Frontal cortex (tissue), 4 donors: Measurements from ENCODE around the gene LAPTM5. TPM values are rescaled to one million over a fixed set of nuclear protein-coding genes. Genes with fewer than 3 reads are reported as not detected.

Experiments
- DNase-seq, 2 donors: peaks; one replicate each; pipeline ENCODE4 v3.0.0; 2012; ENCODE audit warnings: low spot score in 2 of 2
- FAIRE-seq: peaks from 2 replicates; lab custom pipeline; 2012; peaks lifted over from hg19 to GRCh38; lab: Jason Lieb, UNC
- total RNA-seq: library from RNA; depleted of rRNA; stranded (reverse); fragments of >200 nt; gene quantifications from one replicate; pipeline ENCODE4 v1.2.3, GENCODE V29; 2014
- donor health status: control.
- donor health status: control.
- donor health status: control.

The LAPTM5 gene
- total RNA-seq, 1 donor from 2014 or later: 3.7 TPM

DNA sequence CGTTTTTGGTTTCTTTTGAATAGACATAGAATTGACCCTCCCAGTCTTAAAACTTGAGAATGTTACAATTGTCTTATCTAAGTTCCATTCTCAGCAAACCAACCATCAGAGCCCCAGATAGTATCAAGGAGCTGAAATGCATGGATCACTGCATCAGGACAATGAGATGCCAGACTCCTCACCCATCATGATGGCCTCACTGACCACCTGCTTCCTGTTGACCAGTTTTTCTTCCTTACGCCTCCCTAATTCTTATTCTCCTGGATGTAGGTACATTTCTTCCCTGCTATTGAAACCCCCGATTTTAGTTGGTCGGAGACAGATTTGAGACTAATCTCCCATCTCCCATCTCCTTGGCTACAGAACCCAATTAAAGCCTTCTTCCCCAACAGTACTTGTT is 51.9 kb downstream of the LAPTM5 start:
- no peak for FAIRE-seq
- no peak for DNase-seq

DNA sequence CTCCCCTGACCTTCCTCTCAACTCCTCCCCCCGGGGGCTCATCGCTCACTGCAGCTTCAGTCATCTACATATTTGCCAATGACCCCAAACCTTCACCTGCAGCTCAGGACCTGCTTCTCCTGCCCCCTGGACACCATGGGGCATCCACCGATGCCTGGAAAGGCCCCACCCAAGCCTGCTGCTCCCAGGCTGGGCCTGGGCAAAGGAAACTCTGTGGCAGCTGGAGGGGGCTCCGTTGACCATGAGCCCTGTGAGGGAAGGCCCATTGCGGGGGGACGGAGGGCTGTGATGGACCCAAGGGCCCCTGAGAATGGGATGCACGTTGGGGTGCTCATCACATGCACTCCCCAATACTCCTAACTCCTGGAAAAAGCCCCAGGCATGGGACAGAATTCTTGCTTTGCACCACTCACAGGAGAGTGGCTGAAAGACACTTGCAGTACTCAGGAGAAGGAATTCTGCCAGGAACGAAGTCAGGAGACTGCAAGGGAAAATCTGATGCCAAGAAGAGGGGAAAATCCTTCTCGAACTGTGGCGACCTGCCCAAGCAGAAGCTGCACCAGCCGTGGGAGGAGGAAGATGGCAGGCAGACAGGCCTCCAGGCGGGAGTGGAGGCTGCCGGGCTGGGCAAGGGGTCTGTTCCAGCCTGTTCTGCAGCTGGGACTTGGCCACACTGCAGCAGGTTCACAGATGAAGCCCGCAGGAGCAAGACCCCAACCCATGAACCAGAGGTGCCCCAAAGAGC is 52.6 kb downstream of the LAPTM5 start:
- DNase-seq: no peak
- FAIRE-seq: no peak

DNA sequence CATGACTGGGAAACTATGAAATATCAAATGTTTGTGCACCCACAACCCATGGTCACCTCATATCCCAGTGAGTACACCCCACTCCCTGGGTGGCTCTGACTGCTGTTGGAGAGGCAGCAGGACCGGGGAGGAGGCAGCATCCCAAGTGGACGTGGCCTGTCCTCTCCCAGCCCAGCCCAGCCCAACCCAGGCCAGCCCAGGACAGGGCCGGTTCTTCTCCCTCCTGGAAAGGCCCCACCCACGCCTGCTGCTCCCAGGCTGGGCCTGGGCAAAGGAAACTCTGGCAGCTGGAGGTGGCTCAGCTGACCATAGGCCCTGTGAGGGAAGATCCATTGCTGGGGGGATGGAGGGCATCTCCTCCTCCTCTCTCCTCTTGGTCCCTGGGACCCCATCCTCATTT is 53.3 kb downstream of the LAPTM5 start:
- DNase-seq: no peak
- FAIRE-seq: no peak

DNA sequence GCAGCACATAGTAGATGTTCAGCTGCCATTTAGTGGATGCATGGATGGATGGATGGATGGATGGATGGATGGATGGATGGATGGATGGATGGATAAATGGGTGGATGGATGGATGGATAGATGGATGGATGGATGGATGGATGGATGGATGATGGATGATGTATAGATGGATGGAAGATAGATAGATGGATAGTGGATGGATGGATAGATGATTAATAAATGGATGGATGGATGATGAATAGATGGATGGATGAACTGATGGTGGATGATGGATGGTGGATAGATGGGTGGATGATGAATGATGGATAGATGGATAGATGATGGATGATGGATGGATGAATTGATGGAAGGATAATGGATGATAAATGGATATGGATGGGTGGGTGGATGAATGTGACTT is 54.8 kb downstream of the LAPTM5 start:
- DNase-seq (no peak), FAIRE-seq (no peak)

DNA sequence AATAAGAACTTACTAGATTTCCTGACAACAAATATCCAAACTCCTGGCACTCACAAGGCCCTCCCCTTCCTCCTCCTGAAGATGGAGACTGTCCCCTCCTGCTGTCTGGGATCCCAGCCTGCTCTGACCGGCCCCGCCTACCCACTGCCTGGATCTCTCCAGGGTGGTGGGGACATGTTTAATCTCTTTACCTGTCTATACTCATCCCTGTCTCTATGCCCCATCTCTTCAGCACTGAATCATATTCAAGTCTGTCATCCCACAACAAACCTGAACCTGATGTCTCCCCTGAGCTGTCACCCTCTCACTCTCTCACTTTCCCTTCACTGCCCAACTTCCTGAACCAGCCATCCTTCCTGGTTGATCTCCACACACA is 56.3 kb downstream of the LAPTM5 start:
- DNase-seq (no peak), FAIRE-seq (no peak)

DNA sequence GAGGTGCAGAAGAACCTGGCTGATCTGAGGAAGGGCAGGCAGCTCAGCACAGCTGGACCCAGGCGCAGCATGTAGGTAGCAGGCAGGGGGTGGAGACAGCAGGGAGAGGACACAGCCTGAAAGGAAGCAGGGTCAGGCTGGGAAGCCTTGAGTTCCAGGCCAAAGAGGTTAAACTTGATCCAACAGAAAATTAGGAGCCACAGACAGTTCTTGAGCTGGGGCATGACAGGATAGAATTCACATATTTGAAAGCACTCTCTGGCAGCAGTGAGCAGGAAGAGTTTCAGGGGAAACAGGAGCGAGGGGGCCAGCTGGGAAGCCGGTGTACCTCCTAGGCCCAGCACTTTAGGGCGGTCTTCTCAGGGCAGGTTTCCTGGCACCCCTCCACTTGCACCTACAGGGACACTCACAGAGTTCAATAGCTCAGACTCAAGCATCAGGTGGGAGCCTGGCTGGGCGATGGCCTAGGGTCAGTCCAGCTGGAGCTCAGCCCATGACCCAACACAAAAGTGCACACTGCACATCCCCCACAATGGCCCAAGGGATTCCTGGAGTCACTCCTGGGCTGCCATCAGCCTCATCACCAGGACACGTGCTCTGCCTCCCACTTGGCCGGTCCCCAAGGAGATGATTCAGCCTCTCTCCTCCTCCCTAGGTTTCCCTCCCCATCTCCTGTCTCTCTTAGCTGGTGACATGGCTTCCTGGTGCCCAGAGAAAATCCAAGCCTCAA is 56.9 kb downstream of the LAPTM5 start:
- DNase-seq: peak in 1 of 2 donors; percentile 60
- no peak for FAIRE-seq

DNA sequence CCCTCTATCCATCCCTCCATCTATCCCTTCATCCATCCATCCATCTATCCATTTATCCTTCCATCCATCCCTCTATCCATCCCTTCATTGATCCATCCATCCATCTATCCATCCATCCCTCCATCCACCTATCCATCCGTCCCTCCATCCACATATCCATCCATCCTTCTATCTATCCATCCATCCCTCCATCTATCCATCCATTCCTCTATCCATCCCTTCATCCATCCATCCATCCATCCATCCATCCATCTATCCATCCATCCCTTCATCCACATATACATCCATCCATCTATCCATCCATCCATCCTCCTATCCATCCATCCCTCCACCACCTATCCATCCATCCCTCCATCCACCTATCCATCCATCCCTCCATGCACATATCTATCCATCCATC is 57.8 kb downstream of the LAPTM5 start:
- FAIRE-seq (no peak), DNase-seq (no peak)

DNA sequence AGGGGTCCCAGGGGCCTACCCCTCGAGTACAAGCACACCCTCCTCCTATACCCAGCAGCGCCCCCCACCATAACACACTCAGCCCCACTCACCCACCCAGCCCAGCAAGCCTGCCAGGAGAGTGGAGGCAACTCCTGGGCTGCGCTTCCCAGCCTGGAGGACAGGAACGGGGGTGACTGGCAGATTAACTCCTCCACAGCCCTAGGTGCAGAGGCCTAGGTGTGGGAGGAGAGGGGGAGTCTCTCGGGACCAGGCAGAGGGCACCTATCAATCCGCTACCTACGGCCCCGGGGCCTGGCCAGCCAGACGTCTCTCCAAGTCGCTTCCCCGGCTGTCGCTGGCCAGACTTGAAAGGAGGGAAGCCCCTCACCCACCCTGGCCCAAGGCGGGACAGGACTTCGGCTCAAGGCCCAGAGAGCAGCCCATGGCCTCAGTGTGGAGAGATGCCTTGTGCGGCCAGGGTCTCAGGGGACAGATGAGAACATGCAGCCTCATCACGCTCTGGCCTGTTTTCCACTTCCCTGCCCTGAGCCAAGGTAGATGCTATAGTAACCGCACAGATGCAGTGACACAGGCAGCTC is 59.1 kb downstream of the LAPTM5 start:
- FAIRE-seq (no peak), DNase-seq (no peak)

DNA sequence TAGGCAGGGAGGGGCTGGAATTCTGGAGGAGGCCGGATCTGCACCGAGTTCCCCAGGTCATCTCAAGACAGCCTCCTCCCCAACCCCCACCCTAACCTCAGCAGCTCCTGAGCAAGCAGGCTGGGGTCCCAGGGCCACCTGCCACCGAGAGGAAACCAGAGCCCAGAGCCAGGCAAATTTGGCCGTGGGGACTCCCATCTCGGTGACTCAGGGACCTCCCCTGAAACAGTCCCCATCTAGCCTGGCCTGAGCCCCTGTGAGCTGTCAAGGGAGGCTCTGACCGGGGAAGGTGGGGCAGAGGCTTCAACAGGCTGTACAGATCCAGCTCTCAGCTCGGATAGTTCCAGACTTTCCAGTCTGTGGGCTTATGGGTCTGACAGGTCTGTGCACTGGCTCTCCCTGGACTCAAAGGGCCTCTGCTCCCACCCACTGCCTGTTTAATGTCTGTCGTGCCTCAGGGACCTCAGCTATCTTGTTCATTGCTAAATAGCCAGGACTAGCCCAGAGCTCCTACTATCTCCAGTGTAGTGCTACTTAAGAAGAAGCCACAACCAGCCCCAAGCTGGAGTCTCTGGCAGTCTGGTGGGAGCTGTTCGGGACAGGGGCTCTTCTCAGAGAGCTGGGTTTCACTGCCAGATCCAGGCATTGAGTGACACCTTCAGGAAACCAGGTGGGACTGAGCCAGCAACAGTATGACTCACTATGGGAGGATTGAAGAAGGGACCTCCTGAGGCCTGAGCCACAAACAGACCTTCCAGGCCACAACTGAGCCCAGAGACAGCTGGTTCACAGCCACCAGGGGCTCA is 59.8 kb downstream of the LAPTM5 start:
- DNase-seq (no peak), FAIRE-seq (no peak)

DNA sequence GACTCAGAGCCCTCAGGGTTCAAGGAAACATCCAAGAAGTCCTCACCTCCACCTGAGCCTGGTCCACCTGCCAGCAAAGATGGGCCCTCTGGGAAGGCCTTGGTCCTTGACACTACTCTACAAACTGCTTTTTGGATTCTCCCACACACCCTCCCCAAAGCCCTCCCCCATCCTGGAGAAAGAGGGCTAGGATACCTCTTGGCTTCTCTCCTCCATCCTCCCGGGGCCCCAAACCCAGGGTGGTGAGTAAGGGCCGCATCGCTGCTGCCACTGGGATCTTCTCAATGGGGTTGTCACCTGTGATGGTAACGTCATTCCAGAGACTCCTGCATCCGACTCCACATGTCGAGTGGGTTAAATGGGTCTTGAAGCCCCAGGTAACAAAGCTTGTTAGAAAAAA is 60.7 kb downstream of the LAPTM5 start:
- DNase-seq: no peak
- no peak for FAIRE-seq

DNA sequence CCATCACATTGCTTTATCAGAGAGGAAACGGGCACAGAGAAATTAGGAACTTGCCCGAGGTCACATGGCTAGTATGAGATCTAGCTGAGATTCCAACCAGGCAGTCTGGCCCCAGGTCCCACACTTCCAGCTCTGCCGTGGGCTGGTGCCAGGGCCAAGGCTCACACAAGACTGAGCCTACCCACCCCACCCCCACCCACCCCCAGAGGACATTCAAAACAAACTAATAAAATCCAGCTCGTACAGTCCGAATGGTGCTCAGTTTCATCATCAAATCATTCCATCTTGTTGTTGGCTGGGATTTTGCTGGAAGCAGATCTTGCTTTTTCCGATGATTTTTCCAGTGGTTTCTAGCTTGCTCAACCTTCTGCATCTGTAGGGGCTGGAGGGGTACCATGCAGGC is 62.1 kb downstream of the LAPTM5 start:
- DNase-seq (no peak), FAIRE-seq (no peak)

DNA sequence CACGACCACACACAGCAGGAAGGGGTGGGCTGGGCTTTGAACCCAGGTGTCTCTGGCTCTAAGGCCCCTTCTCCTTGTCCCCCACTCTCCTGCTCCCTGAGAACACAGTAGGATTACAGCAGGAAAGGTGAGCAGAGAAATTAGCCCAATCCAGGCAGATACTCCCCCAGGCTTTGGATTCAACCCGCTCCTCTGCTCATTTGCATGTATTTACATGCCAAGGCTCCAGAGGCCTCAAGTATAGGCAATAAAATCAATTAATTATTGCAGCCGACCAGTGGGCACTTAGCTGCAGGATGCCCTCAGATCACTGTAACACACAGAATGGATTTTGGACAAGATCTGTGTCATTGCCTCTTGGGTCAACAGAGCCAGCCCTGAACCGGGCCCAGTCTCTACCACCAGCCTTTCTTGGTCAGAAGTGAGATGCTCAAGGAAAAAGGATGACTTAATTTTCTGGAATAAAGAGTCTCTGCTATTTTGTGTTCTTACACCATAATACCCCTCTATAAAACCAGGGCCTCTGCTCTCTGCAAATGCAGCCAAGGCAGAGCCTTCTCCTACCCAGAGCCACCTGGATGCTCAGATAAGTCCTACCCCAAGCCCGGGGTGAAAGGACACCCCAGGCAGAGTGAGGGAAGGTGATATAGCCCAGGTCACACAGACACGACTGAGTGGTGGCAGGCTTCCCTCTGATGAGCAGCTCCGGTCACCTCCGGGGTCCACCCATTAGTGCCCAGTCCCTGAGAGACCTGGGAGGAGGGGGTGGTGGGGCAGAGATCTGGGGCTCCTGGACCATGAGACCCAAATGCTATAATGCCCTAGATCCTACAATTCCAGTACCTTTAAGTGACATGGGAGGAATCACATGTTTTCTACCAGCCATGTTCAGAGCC is 63.0 kb downstream of the LAPTM5 start:
- no peak for FAIRE-seq

DNA sequence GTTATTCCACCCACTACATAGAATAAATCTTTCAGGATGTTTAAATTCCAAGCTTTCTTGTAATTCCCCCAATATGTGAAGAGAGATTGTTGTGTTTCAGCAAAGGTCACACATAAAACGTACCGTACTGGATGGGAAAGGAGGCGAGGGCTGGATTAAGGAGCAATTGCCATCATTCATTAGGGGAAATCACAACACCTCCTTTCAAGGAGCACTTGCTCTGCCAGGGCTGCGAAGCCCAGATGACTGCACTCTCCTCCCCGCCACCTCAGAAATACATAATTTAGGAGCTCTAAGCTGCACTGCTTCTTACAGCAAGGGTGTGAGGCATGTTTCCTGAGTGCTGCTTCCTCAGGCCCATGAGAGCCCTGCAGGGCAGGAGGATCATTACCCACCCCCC is 63.8 kb downstream of the LAPTM5 start:
- FAIRE-seq (no peak), DNase-seq (no peak)

More for the DNA sequence above, 63.0 kb downstream of the LAPTM5 start:
- no peak for DNase-seq

DNA sequence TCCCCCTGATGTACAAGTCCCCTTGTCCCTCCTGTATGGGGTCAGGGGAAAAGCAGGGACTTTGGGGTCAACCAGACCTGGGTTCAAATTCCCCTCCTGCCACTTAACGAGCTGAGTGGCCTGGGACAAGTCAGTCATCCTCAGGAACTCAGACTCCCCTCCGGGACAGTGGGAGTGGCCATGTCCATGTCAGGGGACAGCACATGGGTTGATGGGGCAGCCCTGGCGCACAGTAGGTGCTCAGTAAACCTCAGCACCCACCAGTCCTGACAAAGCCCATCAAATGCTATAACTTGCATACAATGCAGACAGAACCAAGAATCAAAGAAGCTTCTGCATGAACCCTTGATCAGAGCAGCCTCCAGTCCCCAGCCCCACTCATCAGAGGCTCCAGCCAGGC is 64.2 kb downstream of the LAPTM5 start:
- FAIRE-seq (no peak), DNase-seq (no peak)

DNA sequence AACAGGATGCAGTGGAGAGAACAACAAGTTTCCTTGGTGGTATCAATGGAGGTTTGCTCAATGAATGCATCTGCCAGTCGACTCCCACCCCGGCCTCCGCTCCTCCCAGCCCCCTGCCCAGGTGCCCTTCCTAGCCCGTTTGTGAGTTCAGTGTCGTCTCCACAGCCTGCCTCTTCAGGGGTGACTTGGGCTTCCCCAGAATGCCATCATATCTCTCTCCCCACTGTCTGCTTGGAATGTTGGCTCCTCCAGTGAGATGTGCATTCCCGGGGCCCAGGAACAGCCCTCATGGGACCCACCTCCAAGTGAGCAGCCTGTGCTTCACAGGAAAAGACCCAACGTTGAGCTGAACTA is 64.6 kb downstream of the LAPTM5 start:
- FAIRE-seq (no peak), DNase-seq (no peak)

DNA sequence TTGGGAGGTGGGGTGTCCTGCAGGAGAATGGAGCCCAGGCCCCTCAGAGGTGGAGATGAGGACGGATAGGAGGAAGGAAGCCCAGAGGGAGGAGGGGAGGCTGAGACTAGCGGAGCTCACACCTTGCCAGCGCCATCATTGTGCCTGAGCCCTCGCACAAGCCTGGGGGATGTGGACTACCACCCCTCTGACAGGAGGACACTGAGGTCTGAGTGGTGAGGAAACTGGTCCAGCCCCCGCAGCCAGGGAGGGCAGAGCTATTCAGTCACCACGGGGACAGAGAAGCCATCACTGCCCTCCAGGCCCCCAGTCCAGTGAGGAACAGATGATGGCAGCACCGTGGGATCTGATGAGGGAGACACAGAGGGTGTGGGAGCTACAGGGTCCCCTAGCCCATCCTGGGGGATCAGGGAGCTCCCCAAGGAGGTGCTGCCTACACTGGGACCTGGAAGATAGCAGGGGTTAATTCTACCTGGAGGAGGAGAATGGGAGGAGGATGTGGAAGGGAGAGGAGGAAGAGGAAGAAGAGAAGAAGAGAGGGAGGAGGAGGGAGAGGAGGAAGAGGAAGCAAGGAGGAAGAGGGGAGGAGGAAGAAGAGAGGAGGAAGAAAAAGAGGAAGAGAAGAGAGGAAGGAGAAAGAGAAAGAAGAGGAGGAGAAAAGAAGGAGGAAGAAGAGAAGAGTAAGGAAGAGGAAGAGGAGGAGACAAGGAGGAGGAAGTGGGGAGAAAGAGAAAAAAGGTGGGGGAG is 65.2 kb downstream of the LAPTM5 start:
- DNase-seq (no peak), FAIRE-seq (no peak)

DNA sequence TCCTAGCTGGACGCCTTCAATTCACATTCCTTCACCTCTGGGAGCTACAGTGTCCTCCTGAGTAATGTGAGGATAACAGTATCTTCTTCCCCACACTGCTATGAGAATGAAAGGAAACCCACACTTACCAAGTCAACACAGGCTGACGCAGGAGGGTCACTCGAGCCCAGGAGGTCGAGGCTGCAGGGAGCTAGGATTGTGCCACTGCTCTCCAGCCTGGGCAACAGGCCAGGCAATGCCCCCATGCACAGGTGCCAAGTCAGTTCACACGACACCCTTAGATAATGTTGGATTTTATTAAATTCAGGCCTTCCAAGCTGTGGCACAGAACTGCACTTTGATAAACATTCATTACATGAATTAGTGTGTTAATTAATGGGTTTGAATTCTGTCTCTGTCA is 66.1 kb downstream of the LAPTM5 start:
- FAIRE-seq (no peak), DNase-seq (no peak)

DNA sequence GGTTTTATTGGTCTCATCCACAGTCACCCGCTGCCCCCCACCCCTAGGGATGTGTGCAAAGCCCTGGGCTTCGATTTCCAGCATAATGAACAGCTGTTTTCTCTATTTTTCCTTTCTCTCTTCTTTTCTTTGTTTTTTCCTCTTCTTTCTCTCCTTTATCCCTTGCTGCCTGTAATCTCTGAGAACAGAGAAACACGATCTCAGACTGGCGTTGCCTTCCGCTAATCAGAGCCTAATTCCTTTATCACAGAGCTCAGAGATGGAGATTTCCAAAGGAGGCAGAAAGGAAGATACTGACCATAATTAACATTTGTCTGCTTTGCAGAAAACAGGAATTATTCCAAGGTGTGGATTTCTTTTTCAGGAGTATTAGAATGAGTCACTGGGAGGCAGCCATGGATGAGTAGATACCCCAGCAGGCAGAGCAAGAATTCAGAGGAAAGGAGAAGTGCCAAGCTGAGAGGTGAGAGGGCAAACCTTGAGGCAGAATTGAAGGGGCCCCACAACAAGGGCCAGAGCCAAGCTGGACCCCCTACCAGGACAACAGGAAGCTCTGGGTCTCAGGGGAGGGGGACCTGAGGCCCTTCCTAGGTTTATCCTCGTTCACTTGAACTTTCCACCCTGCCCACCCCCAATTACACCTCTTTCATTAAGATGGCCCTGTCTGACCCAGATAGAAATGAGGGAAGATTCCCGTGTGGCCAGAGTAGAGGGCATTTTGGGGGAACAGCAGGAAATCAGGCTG is 67.5 kb downstream of the LAPTM5 start:
- FAIRE-seq: no peak
- no peak for DNase-seq
